MG63 (cell line): Measurements from ENCODE around the gene ANTXR1. TPM values are rescaled to one million over a fixed set of nuclear protein-coding genes. Genes with fewer than 3 reads are reported as not detected.

Experiments used
- DNase-seq: peaks from one replicate; pipeline ENCODE4 v3.0.0-alpha.2; 2020
- H3K27me3 ChIP-seq: fragments of 250-450 bp; sonication (Bioruptor Pico); 2 replicates; pipeline ENCODE4 v1.5.1; 2020; ENCODE audit warnings: mild to moderate bottlenecking, moderate library complexity
- H3K36me3 ChIP-seq: fragments of 250-450 bp; sonication (Bioruptor Pico); 2 replicates; pipeline ENCODE4 v1.5.1; 2020; ENCODE audit warnings: mild to moderate bottlenecking, moderate library complexity
- H3K4me3 ChIP-seq: fragments of 250-450 bp; sonication (Bioruptor Pico); 2 replicates; pipeline ENCODE4 v1.5.1; 2020; ENCODE audit warnings: mild to moderate bottlenecking, moderate library complexity
- H3K9me3 ChIP-seq: fragments of 250-450 bp; sonication (Bioruptor Pico); 2 replicates; pipeline ENCODE4 v1.5.1; 2020; ENCODE audit warnings: mild to moderate bottlenecking, moderate library complexity
- total RNA-seq: library from RNA; depleted of rRNA; stranded (reverse); fragments of >200 nt; shearing (Covaris generic); gene quantifications from 2 replicates; pipeline ENCODE4 v1.2.3, GENCODE V29; 2014; ENCODE audit warnings: low replicate concordance

Gene ANTXR1
- total RNA-seq, 1 experiment from 2014 or later, result 48.6 TPM

- Histone ChIP-seq H3K27me3 (no peaks in the 10 kb centered on the region), H3K4me3 (no peak overlapping the region), H3K36me3 (peaks cover 53% of the 10 kb centered on the region), H3K9me3 (no peaks in the 10 kb centered on the region)
- DNase-seq, result peak; percentile 62
Measured at GRCh38 chr2:69095305-69095704, 82.3 kb downstream of the ANTXR1 start.

- DNase-seq, result no peak
- peaks cover 53% of the 10 kb centered on the region for H3K36me3 ChIP-seq
- no peak overlapping the region for H3K4me3 ChIP-seq
- no peaks in the 10 kb centered on the region for H3K27me3 ChIP-seq
- no peaks in the 10 kb centered on the region for H3K9me3 ChIP-seq
Measured at GRCh38 chr2:69096326-69097095, 83.5 kb downstream of the ANTXR1 start.

- Histone ChIP-seq H3K9me3 (no peaks in the 10 kb centered on the region), H3K4me3 (no peak overlapping the region), H3K27me3 (no peaks in the 10 kb centered on the region), H3K36me3 (peaks cover 56% of the 10 kb centered on the region)
- DNase-seq, result no peak
Measured at GRCh38 chr2:69097148-69097610, 84.2 kb downstream of the ANTXR1 start.

- Histone ChIP-seq H3K27me3 (no peaks in the 10 kb centered on the region), H3K9me3 (no peaks in the 10 kb centered on the region), H3K4me3 (no peak overlapping the region), H3K36me3 (peaks cover 54% of the 10 kb centered on the region)
- DNase-seq, result no peak
Measured at GRCh38 chr2:69097891-69098655, 85.1 kb downstream of the ANTXR1 start.

GRCh38 chr2:69099541-69099940 lies 86.6 kb downstream of the ANTXR1 start:
- Histone ChIP-seq H3K27me3 (no peaks in the 10 kb centered on the region), H3K36me3 (peaks cover 54% of the 10 kb centered on the region), H3K9me3 (no peaks in the 10 kb centered on the region), H3K4me3 (no peak overlapping the region)
- DNase-seq, result peak; percentile 42

- peaks cover 56% of the 10 kb centered on the region for H3K36me3 ChIP-seq
- no peak overlapping the region for H3K4me3 ChIP-seq
- H3K27me3 ChIP-seq, result no peaks in the 10 kb centered on the region
- peak; percentile 52 for DNase-seq
- H3K9me3 ChIP-seq, result no peaks in the 10 kb centered on the region
Measured at GRCh38 chr2:69100220-69100723, 87.3 kb downstream of the ANTXR1 start.

GRCh38 chr2:69102041-69102593 lies 89.1 kb downstream of the ANTXR1 start:
- Histone ChIP-seq H3K9me3 (no peaks in the 10 kb centered on the region), H3K36me3 (peaks cover 61% of the 10 kb centered on the region), H3K27me3 (no peaks in the 10 kb centered on the region), H3K4me3 (no peak overlapping the region)
- DNase-seq, result no peak

GRCh38 chr2:69103419-69103818 lies 90.4 kb downstream of the ANTXR1 start:
- Histone ChIP-seq H3K36me3 (peaks cover 52% of the 10 kb centered on the region), H3K27me3 (no peaks in the 10 kb centered on the region), H3K4me3 (no peak overlapping the region), H3K9me3 (no peaks in the 10 kb centered on the region)
- no peak for DNase-seq

GRCh38 chr2:69104261-69104660 lies 91.3 kb downstream of the ANTXR1 start:
- Histone ChIP-seq H3K9me3 (no peaks in the 10 kb centered on the region), H3K27me3 (no peaks in the 10 kb centered on the region), H3K4me3 (no peak overlapping the region), H3K36me3 (peaks cover 52% of the 10 kb centered on the region)
- no peak for DNase-seq

GRCh38 chr2:69109255-69109654 lies 96.3 kb downstream of the ANTXR1 start:
- no peak overlapping the region for H3K4me3 ChIP-seq
- peaks cover 31% of the 10 kb centered on the region for H3K36me3 ChIP-seq
- no peak for DNase-seq
- H3K27me3 ChIP-seq, result no peaks in the 10 kb centered on the region
- no peaks in the 10 kb centered on the region for H3K9me3 ChIP-seq

GRCh38 chr2:69111076-69111475 lies 98.1 kb downstream of the ANTXR1 start:
- Histone ChIP-seq H3K27me3 (no peaks in the 10 kb centered on the region), H3K36me3 (peaks cover 13% of the 10 kb centered on the region; the same call in 1 of the 2 replicates), H3K9me3 (no peaks in the 10 kb centered on the region), H3K4me3 (no peak overlapping the region)
- DNase-seq, result no peak

- Histone ChIP-seq H3K36me3 (peaks cover 9% of the 10 kb centered on the region; the same call in 1 of the 2 replicates), H3K9me3 (no peaks in the 10 kb centered on the region), H3K27me3 (no peaks in the 10 kb centered on the region), H3K4me3 (no peak overlapping the region)
- DNase-seq, result no peak
Measured at GRCh38 chr2:69113627-69114026, 100.6 kb downstream of the ANTXR1 start.

- no peak overlapping the region for H3K4me3 ChIP-seq
- DNase-seq, result no peak
- H3K36me3 ChIP-seq, result peaks cover 9% of the 10 kb centered on the region; the same call in 1 of the 2 replicates
- H3K9me3 ChIP-seq, result no peaks in the 10 kb centered on the region
- no peaks in the 10 kb centered on the region for H3K27me3 ChIP-seq
Measured at GRCh38 chr2:69114534-69114933, 101.6 kb downstream of the ANTXR1 start.

- Histone ChIP-seq H3K36me3 (peaks cover 4% of the 10 kb centered on the region; the same call in 1 of the 2 replicates), H3K9me3 (no peaks in the 10 kb centered on the region), H3K27me3 (no peaks in the 10 kb centered on the region), H3K4me3 (no peak overlapping the region)
- no peak for DNase-seq
Measured at GRCh38 chr2:69116438-69116837, 103.5 kb downstream of the ANTXR1 start.

- DNase-seq, result no peak
- Histone ChIP-seq H3K36me3 (peaks cover 8% of the 10 kb centered on the region), H3K9me3 (no peaks in the 10 kb centered on the region), H3K4me3 (no peak overlapping the region), H3K27me3 (no peaks in the 10 kb centered on the region)
Measured at GRCh38 chr2:69118609-69119008, 105.6 kb downstream of the ANTXR1 start.

GRCh38 chr2:69119104-69119894 lies 106.3 kb downstream of the ANTXR1 start:
- no peaks in the 10 kb centered on the region for H3K9me3 ChIP-seq
- no peak overlapping the region for H3K4me3 ChIP-seq
- H3K36me3 ChIP-seq, result peaks cover 15% of the 10 kb centered on the region
- DNase-seq, result no peak
- H3K27me3 ChIP-seq, result no peaks in the 10 kb centered on the region
